Lung microvascular endothelial cell (primary cell): ENCODE data around the gene MYH7. TPM values are rescaled to one million over a fixed set of nuclear protein-coding genes. Genes with fewer than 3 reads are reported as not detected.
"Not testable (repeated sequence)": the region's sequence is repeated elsewhere in the genome, so short reads cannot be mapped to it uniquely, and the experiment has no call there.

Source experiments
- DNase-seq, 2 donors: peaks; one replicate each; pipeline versions ENCODE4 v3.0.0 to v3.0.0-alpha.2; 2010; ENCODE audit warnings: low read depth in 2 of 2
- total RNA-seq: library from RNA; depleted of rRNA; stranded (reverse); fragments of >200 nt; gene quantifications from 2 replicates; pipeline ENCODE4 v1.2.1, GENCODE V29; 2014

MYH7 gene
- total RNA-seq, 1 donor from 2014 or later = not detected

DNA sequence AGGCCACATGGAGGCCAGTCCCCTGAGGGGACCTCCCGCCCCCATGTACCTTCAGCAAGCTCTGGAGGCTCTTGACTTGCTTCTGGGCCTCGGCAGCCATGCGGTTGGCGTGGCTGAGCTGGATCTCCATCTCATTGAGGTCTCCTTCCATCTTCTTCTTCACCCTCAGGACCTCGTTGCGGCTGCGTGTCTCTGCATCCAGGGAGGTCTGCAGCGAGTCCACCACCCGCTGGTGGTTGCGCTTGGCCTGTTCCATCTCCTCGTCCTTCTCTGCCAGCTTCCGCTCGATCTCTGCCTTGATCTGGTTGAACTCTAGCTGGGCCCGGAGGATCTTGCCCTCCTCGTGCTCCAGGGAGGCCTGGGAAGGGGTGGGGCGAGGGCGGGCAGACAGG, 49.2 kb downstream of the MYH7 start:
- DNase-seq = not testable (repeated sequence)

DNA sequence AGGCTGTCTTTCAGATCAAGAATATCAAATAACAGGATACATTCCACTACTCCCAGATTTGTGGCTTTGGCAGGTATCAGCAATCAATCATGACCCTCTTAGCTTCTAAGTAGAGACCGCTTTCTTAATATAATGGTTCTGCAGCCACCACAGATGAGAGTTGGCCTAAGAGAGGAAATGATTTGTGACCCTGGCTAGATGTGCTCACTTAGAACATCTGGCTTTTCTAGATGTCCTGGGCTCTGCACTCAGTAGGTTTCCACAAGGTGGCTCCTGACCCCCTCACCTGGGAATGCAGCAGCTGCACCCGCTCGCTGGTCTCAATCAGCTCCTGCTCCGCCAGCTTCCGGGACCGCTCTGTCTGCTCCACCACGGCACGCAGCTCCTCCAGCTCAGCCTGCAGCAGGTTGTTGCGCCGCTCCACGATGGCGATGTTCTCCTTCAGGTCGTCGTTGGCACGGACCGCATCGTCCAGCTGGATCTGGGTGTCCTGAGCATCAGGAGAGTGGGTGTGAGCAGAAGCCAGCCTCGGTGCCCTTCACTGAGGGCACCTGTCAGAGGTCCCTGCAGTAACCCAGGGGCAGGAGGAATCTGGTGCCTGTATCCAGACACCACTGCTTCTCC, 49.7 kb downstream of the MYH7 start:
- no peak for DNase-seq

DNA sequence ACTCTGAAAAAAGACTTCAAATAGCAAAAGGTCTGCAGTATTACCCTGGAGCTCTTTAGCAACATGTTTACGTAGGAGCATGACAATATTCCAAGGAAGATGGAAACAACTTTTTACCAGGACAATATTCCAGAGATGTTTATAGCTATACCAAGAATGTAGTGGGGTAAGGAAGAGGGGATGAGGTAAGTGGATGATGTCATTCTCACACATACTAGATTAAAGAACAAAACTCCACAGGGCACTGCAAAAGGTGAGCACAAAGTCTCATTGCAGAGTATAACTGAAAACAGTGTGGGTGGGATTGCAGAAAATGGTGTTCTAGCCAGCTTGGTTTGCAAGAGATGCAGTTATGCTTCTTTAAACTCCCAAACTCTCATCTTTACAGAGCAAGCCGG, 50.2 kb downstream of the MYH7 start:
- no peak for DNase-seq

DNA sequence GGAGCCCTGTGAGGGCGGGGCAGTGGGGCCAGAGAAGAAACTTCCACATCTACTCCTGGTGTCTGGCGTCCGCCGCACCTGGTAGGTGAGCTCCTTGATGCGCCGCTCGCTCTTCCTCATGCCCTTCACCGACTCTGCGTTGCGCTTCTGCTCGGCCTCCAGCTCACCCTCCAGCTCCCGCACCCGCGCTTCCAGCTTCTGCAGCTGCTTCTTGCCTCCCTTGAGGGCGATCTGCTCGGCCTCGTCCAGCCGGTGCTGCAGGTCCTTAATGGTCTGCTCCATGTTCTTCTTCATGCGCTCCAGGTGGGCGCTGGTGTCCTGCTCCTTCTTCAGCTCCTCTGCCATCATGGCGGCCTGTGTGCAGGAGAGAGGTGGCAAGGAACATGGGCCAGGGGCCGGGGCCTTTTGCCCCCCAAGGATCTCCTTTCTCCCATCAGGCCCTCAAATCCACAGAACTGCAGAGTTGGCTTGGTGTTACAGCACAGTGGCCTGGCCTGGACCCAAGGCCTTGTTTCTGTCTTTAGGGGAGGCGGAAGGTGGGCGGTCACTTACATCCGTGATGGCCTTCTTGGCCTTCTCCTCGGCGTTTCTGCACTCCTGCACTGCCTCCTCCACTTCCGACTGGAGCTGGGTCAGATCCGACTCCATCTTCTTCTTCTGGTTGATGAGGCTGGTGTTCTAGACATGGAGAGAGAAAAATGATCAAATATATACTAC, 50.9 kb downstream of the MYH7 start:
- DNase-seq = no peak

DNA sequence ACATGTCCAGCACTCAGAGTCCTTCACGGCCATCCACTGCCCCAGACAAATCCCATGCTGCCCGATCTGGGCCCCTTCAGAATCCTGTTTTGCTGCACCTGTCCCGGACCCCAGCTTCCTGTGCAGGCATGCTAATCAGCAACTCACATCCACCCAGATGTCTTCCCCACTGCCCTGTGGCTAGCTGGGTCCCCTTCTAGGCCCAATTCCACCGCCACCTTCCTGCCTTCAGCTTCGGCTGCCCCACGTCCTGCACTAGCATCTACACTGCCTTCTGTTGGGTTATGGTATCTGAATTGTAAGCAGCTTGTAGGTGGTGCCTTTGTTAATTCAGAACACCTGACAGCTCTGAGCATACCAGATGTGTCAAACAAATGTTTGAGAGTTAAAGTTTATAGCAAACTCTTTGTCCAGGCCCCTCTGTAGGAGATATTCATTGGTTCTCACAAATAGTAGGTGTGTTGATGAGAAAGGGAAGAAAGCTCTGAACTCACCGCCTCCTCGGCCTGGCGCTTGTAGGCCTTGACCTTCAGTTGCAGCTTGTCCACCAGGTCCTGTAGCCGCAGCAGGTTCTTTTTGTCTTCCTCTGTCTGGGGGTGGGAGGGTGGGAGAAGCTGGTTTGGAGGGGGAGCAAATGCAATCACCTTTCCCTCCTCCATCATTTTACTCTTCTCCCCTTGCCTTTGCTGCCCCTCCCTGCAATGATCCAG, 52.6 kb downstream of the MYH7 start:
- no peak for DNase-seq

DNA sequence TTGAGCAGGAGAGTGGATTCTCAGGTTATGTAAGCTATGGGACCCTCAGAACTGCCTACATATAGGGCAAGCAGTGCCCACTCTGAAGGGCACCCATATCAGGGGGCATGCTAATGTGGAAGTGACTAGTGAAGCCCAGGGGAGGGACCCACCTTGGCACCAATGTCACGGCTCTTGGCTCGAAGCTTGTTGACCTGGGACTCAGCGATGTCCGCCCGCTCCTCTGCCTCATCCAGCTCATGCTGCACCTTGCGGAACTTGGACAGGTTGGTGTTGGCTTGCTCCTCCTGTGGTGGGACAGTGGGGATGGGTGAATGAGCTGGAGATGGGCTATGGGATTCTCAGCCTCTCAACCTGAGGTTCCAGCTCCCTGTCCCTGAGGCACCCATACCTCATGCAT, 53.2 kb downstream of the MYH7 start:
- no peak for DNase-seq

DNA sequence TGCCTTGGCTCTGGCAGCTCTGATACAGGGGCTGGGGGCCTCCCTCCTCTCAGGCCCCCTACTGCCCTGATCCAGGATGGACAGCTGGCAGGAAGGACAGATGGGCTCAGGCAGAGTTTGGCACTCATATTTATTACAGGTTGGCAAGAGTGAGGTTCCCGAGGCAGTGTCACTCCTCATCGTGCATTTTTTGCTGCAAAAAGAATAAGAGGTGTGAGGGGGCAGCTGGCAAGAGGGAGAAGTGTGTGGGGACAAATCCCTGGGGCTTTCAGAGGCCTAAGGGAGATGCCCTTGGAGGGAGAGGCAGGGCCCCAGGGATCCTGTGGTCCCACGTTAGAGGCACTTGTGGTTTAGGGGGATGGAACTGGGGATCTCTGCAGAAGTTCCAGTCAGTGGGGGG, 53.6 kb downstream of the MYH7 start:
- DNase-seq = no peak

DNA sequence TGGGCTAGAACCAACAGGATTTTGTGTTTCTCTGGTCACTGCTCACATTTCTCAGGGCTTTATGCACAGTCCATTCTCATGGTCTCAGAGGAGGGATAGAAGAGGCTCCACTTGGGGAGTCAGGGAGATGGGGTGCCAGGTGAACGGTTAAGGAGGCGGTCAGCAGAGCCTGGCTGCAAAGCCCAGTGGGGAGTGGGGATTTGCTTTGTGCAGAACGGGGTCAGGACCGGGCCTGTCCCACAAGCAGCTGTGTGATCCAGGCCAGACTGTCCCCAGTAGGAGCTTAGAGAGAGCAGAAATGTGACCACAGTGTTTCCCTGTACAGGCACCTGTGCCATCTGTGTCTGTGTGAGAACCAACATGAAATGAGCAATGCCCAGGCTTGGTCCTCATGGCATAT, 54.5 kb downstream of the MYH7 start:
- no peak for DNase-seq

DNA sequence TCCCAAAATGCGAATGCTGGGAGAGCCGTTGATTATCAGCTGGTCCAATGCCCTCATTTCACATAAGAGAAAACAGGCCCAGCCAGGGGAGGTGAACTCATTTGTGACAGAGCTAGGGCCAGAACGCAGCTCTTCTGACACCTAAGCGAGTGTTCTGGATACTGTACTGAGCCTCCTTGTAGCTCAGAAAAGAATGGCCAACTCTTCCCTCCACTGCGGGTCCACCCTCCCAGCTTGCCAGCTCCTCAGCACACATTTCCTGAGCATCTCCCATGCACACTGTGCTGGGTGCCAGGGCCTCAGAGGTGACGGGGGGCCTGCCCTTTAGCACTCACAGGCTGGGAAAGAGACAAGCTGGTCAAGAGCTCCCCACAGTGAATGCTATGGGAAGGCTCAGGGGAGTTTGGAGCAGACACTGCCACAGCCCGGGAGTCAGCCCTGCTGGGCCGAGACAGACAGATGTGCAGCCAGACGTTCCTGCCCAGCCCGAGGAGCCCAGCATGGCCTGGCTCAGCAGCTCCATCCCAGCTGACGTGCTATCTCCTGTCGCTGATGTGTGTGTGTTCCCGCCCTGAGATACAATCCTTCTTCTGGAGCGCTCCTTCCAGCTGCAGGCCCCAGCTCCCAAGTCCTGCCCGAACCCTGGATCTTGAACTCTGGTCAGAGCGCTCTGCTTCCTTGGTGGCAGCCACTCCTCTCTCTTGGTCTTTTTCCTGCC, 55.1 kb downstream of the MYH7 start:
- no peak for DNase-seq

DNA sequence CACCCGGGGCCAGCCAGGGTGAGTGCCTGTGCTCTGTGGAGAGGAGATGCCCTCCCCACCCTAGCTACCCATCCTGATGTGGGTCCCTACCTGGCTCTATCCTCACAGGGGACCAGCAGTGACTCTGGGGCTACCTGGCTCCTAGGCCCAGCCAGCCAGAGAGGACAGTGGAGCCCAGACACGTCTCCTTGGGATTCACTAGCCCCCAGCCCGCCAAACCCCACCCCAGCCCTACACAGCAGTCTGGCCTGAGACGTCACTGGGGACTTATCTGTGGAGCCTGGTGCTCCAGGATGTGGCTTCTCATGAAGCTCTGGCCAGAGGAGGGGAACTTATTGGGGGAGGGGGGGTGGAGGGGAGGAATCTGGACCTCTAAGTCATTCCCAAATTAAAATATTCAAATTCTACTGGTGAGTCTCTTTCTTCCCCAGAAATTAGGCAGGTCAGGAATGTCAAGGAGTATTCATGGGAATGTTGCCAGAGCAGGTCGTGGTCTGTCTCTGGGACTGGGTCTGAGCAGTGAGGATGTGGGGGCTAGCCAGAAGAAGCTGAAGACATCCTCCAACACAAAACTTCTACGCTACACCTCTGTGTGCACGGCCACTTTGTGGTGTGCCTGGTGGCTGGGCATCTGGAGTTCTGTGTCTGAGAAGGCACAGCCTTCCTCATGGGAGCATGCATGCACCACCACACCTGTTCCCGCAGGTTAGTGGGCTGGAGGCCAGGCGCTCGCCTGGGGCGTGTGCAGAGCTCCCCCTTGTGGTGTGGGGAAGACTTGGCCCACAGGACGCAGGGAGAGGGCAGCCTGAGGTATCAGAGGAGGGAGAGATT, 55.9 kb downstream of the MYH7 start:
- peak; percentile 41 to 67 for DNase-seq

DNA sequence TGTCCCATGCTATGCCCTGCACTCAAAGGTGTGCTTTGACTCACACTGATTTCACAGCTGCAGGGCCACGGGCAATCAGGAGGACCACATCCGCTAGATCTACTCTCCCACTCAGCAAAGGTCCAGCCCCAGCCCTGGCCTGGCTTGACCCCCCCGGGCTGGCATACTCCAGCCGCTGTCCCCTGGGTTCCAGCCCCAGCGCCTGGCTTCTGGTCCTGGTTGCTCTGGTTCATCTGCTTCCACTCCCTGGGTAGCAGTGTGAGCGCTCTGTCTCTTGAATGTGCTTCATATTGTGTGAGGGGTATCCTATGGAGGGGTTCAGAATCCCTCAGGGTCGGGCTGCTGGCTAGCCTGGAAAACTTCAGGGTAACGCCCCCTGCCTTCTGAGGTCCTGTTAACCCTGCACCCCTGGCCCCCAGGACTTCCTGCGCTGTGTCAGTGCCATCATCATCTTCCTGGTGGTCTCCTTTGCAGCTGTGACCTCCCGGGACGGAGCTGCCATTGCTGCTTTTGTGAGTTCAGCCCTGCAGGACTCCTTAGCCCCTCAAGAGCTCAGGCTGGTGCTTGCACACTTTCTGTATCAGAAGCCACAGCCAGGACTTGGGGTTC, 56.7 kb downstream of the MYH7 start:
- no peak for DNase-seq

DNA sequence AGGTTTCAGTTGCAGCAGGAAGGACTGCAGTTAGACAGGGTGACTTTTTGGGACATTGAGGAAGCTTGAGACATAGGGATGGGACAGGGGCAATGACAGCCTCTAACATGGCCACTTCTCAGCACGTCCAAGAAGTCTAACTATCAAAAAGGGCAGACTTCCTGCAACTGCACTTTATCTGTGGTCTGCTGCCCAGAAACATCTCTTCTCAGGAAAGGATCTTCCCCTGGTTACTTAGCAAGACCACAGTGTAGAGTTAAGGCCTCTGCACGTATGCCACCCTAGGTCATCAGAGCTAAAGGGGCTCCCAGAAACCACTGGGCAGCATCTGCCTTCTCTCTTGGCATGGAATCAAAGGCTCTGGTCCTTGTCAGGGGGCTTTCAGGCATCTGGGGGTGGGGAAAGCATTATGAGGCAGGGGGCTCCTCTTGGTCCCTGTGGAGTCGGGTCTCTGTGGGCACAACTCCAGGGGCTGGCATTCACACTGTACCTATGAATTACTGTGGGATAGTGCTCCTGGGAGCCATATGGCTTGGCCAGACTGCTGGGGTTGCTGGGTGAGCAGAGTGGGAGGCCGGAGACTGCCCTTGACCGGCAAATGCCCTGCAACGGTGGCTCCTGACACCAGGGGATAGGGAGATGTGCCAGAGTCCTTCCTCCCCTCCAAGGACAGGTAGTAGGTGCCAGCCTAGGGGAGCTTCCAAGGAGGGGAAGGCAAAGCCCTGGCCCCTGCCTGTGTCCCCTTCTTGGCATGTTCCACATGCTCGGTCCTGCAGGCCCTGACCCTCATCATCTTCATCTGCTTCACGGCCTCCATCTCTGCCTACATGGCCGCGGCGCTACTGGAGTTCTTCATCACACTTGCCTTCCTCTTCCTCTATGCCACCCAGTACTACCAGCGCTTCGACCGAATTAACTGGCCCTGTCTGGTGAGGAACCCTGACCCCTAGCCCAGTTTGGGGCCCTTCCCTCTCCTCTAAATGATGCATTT, 57.6 kb downstream of the MYH7 start:
- no peak for DNase-seq

DNA sequence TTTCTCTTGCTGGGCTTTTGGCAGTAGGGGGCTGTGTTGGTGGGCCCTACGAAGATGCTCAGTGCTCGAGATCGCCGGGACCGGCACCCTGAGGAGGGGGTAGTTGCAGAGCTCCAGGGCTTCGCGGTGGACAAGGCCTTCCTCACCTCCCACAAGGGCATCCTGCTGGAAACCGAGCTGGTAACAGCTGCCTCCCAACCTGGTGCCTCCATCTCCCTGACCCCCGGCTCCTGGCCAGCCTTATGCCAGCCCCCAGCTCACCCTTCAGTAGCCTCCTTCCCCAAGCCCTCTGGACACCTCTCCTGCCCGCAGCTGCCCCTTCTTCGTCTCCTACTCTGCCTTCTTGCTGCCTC, 58.3 kb downstream of the MYH7 start:
- DNase-seq = no peak

DNA sequence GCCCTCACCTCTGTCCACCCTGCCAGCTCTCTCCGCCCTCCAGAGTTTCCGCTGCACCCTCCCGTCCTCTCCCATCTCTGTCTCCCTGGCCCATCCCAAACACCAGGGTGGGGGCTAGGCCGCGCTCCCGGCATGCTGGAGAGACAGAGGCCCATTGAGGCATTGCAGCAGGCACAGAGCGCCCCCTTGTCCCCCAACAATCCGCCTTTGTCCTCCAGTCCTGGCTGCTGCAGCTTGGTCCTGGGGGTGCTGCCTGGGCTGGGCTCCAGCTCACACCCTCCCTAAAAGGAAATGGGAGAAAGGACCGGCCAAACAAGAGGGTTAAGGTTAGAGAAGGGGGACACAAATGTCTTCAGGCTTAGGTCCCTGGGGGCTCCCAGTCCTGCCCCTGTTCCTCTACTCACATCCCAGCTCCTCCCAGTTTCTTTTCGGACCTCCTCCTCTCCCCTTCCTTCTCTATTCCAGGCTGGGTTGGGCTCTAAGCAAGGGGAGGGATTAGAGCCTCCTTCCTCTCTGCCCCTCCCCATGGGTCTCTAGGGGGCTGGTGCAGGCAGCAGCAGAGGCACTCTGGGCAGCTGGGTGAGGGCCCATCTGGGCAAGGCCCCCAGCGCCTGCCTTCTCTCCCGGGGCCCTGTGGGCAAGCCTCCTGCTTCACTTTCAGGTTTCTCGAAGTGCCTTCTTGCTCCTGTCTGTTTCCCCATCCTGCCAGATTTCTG, 58.8 kb downstream of the MYH7 start, which contains the start of gene CMTM5:
Gene CMTM5, plus strand, starts transcription at position 565 of the 716 bp plus-strand sequence. CDS start 206 bp downstream, outside the sequence.
- no peak for DNase-seq

DNA sequence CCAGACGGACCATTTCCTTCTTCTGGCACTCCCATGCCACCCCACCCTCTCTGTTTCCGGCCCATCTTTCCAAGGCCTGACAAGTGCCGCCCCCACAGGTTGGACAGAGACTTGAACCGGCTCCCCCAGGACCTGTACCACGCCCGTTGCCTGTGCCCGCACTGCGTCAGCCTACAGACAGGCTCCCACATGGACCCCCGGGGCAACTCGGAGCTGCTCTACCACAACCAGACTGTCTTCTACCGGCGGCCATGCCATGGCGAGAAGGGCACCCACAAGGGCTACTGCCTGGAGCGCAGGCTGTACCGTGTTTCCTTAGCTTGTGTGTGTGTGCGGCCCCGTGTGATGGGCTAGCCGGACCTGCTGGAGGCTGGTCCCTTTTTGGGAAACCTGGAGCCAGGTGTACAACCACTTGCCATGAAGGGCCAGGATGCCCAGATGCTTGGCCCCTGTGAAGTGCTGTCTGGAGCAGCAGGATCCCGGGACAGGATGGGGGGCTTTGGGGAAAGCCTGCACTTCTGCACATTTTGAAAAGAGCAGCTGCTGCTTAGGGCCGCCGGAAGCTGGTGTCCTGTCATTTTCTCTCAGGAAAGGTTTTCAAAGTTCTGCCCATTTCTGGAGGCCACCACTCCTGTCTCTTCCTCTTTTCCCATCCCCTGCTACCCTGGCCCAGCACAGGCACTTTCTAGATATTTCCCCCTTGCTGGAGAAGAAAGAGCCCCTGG, 59.8 kb downstream of the MYH7 start:
- DNase-seq = no peak

DNA sequence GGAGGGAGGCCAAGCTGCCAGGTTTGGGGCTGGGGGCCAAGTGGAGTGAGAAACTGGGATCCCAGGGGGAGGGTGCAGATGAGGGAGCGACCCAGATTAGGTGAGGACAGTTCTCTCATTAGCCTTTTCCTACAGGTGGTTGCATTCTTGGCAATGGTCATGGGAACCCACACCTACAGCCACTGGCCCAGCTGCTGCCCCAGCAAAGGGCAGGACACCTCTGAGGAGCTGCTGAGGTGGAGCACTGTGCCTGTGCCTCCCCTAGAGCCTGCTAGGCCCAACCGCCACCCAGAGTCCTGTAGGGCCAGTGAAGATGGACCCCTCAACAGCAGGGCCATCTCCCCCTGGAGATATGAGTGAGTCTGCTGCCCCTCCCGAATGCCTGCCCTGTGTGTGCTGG, 62.4 kb downstream of the MYH7 start:
- DNase-seq = no peak

DNA sequence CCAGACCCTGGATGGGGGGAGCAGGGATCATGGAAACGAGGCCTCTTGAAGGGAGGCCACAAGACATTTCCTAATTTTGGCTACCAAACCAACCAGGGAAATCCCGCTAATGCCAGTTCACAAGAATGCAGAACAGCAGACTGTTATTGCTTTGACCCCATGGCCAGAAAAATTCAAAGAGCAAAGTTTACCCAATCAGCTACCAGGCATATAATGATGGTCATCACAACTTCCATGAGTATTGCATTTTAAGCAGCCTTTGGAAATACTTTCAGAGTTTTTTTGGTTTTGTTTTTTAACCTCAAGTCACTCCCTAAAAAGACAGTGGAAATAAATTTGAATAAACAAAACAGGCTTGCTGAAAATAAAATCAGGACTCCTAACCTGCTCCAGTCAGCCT, 63.0 kb downstream of the MYH7 start, which contains the start of gene IL25:
Gene IL25, plus strand, starts transcription at position 301 of the 400 bp plus-strand sequence.
- DNase-seq = no peak

DNA sequence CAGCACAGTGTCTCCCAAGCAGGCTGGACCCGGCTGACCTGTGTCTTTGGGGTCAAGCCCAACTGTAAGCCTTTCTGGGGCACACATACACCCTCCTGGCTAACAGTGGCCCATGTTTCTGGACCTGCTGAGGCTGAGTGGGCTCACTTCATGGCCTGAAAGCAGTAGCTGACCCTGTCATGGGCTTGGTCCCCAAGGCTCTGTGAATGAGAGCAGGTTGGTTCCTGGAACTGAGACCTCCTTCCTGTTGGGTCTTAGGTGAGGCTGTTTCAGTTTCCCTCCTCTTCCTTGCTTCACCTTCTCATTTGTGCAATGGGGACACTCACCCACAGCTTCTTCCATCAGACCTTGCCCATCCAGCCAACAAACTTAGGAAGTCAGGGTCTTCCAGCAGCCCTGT, 63.6 kb downstream of the MYH7 start:
- no peak for DNase-seq
